Loucy (cell line): Measurements from ENCODE around the gene DDX17.

Experiments used
- CTCF ChIP-seq: fragments of 200-600 bp; sonication (generic); conservative IDR thresholded peaks from 2 replicates; pipeline ENCODE4 v1.5.1; 2014; ENCODE audit warnings: mild to moderate bottlenecking, antibody characterized with exemption, low read length
- EZH2phosphoT487 ChIP-seq: fragments of 200-600 bp; IDR thresholded peaks from 2 replicates; pipeline ENCODE4 v1.6.1; 2018; ENCODE audit warnings: antibody characterized with exemption, mild to moderate bottlenecking, moderate library complexity, borderline replicate concordance

GRCh38 chr22:38467438-38467903 is 38.6 kb downstream of the DDX17 start:
- TF ChIP-seq CTCF (no peak), EZH2phosphoT487 (no peak)
